ENCODE measurements around the gene PPP1R12C.

- TF ChIP-seq CTCF (IDR thresholded peaks at IDR 0.05) (no peak), POLR2A (IDR thresholded peaks at IDR 0.05) (no peak)
Measured at GRCh38 chr19:55044286-55044685, 73.2 kb downstream of the PPP1R12C start.

All from right lobe of liver (tissue), 4 donors.